ENCODE data around the gene PLEKHM2. TPM values are rescaled to one million over a fixed set of nuclear protein-coding genes. Genes with fewer than 3 reads are reported as not detected.

PLEKHM2 gene
- total RNA-seq, 2 donors from 2014 or later, result 48.0 to 65.1 TPM

DNA sequence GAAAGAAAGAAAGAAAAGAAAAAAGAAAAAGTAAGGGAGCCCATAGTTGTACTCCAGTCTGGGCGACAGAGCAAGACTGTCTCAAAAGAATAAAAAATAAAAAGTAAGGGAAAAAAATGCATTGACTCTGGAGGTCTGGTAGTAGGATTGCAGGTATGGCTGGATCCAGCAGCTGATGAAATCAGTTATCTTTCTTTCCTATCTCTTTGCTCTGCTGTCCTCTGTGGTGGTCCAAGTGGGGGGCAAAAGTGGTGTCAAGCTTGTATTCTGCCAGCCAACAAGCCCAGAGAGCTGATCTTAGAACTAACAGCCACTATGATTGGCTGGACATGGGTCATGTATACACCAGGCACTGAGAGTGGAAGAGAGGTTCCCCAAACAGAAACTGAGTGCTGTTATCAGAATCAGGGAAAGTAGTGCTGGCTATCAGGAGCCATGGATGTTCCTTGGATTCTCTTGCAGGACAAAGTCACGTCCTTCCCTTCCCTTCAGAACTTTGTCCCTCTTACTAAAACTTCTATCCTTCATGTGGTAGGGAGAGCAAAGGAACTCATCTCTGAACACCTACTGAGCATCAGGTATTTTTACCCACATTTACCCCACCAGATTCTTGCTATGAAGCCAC lies 71.0 kb downstream of the PLEKHM2 start:
- ATAC-seq, result no peak
- Mint-ChIP-seq H3K27me3 (peaks cover 23 to 27% of the 10 kb centered on the region in 2 donors), H3K27ac (no peak overlapping the region)

DNA sequence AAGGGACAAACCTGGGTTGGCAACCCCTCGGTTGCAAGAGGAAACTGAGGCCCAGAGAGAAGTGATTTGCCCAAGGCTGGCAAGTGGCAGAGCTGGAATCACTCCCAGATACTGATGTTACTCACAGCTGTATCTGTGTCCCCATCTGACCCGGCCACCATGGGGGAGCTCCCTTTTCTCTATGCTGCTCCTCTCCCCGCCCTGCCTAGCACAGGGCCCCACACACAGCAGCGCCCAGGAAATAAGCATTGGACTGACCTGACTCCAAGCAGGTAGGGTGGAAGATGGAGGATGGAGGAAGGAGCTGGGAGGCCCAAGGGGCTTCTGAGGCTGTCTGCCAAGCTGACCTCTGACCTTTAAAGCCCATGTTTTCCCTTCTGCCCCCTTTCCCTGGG lies 71.5 kb downstream of the PLEKHM2 start:
- no peak overlapping the region for H3K27ac Mint-ChIP-seq
- ATAC-seq, result no peak
- H3K36me3 Mint-ChIP-seq, result no peaks in the 10 kb centered on the region
- no peaks in the 10 kb centered on the region for H3K9me3 Mint-ChIP-seq
- no peak overlapping the region for H3K4me3 Mint-ChIP-seq
- peaks cover 23 to 29% of the 10 kb centered on the region in 2 donors for H3K27me3 Mint-ChIP-seq
- H3K4me1 Mint-ChIP-seq (ENCODE audit: low read depth in 2 of 2), result peaks cover 0 to 6% of the 10 kb centered on the region in 2 donors
- no peak for DNase-seq (ENCODE audit: low spot score)

More for the DNA sequence above, 71.0 kb downstream of the PLEKHM2 start:
- Mint-ChIP-seq H3K4me1 (ENCODE audit: low read depth in 2 of 2) (peaks cover 0 to 6% of the 10 kb centered on the region in 2 donors), H3K36me3 (no peaks in the 10 kb centered on the region), H3K4me3 (no peak overlapping the region), H3K9me3 (no peaks in the 10 kb centered on the region)
- no peak for DNase-seq (ENCODE audit: low spot score)

DNA sequence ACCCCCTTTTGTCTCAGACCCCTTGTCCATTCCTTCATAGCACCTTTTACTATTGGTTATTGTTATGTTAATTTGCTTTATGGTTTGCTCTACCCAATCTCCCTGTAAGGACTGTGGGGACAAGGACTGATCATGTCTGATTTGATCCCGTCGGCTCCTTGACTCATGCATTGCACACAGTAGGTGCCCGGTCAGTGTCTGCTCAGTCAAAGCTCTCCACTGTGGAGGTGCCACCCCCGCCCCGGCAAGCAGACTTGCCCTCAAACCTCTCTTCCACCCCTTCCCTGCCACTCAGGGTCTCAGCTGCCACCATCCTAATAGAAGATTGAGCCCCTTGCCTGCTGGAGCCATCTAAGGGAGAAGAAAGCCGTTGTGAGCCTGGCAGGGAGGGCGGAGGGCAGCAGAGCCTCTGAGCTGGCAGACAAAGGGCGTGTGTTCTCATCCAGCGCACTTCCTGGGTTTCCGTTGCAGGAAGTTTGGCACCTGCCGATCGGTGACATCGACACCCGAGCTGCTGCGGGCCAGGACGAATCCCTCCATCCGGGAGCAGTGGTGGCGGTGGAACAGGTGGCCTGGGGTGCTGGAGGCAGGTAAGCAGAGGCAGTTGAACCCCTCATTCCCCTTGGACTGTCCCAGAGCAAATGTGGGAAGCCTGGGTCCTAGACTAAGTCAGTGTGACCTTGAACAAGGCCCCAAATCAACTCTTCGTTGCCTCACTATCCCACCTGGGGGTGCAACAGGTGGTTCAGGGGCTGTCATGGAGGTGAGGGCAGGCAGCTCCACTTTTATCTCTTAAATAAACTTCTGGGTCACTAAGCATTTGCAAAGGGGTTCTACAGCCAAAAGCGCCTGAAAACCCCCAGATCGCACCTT lies 72.3 kb downstream of the PLEKHM2 start:
- Mint-ChIP-seq H3K4me1 (ENCODE audit: low read depth in 2 of 2) (peaks cover 0 to 6% of the 10 kb centered on the region in 2 donors), H3K27ac (no peak overlapping the region), H3K27me3 (peaks cover 25 to 31% of the 10 kb centered on the region in 2 donors), H3K9me3 (no peaks in the 10 kb centered on the region), H3K36me3 (no peaks in the 10 kb centered on the region), H3K4me3 (no peak overlapping the region)
- no peak for ATAC-seq
- no peak for DNase-seq (ENCODE audit: low spot score)

DNA sequence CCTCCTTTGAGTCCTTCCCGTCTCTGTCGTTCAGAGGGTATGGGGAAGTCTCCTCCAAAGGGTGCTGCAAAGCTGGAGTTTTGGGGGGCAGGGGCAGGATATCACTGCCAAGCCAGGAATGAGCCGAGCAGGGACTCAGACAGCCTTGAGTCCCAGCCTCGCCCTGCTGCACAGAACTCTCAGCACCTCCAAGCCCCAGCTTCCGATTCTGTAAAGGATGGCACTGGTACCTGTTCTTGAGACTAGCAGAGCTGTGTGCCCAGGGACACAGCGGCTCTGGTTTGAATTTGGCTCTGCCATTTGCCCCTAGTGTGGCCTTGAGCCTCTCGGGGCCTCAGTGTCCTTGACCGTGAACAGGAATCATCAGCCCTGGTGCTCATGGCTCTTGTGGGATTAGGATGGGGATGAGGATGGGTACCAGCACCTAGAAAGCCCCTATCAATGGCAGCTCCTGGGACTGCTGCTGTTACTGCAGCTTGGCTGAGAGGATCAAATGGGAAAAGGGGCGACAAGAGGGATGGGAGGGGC lies 73.0 kb downstream of the PLEKHM2 start:
- peaks cover 0 to 6% of the 10 kb centered on the region in 2 donors for H3K4me1 Mint-ChIP-seq (ENCODE audit: low read depth in 2 of 2)
- H3K9me3 Mint-ChIP-seq, result no peaks in the 10 kb centered on the region
- ATAC-seq, result peak in 1 of 2 donors; percentile 20
- peaks cover 30 to 33% of the 10 kb centered on the region in 2 donors for H3K27me3 Mint-ChIP-seq
- no peaks in the 10 kb centered on the region for H3K36me3 Mint-ChIP-seq
- H3K4me3 Mint-ChIP-seq, result no peak overlapping the region
- DNase-seq (ENCODE audit: low spot score), result no peak
- no peak overlapping the region for H3K27ac Mint-ChIP-seq

DNA sequence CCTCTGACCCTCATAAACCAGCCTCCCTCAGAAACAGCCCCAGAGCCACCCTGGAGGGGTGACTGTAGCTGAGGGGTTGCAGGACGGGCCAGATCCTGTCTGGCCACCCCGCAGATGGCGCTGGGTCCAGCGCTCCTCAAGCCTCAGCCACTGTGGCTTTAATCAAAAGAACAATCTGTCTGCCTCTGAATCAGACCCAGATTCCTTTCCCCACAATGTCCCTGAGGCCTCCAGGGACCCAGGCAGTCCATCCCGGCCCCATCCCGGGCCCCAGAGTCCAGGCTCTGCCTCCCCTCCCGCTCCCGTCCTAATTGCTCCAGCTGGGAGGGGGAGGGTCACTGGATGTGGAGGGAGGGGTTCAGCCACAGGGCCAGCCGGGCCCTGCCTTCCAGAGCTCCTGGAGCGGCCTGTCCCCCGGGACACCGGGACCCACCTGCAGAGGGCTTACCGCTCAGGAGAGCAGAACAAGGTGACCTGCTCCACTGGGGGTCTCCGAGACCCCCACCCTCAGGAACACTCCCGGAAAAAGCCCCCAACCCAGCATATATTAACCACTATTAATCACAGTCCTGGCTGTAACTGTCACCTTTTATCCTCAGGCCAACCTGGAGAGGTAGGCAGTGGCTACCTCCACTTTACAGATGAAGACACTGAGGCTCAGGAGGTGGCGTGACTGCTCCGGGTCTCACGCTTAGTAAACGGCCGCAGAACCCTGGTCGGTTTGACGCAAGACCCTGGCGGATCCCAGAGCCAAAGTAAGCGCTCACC lies 73.6 kb downstream of the PLEKHM2 start:
- Mint-ChIP-seq H3K27me3 (peaks cover 34 to 37% of the 10 kb centered on the region in 2 donors), H3K36me3 (no peaks in the 10 kb centered on the region), H3K4me3 (peak overlapping the region; percentile 22), H3K4me1 (ENCODE audit: low read depth in 2 of 2) (peaks cover 0 to 6% of the 10 kb centered on the region in 2 donors), H3K9me3 (no peaks in the 10 kb centered on the region), H3K27ac (no peak overlapping the region)
- peak in 1 of 2 donors; percentile 20 for ATAC-seq
- DNase-seq (ENCODE audit: low spot score), result no peak

DNA sequence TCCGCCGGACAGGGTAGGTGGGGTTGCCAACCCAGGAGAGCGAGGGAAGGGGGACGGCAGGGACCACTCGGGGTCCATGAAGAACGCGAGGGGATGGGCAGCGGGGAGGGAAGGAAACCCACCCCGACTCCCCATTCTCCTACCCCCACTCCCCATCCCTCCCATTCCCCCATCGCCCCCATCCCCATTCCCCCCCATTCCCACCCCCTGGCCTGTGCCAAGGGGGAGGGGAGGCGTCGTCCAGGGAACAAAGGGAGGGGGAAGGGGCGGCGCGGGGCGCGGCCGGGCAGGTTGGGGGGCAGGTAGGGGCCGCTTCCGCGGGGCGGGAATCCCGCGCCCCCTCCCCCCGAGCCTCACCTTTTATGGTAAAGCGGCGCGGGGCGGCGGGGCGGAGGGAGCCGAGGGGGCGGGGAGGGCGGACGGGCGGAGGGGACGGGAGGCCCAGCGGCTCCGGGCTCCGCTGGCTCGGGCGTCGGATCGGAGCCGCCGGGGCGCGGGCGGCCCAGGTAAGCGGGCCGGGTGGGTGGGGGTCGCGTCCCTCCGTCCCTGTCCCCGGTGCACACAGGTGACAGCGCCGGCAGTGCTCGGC lies 74.3 kb downstream of the PLEKHM2 start, which contains the start of gene FBLIM1:
Gene FBLIM1, plus strand, starts transcription at position 453 of the 589 bp plus-strand sequence. CDS start 6,189 bp downstream, outside the sequence.
- Mint-ChIP-seq H3K4me3 (peak within 1 kb of the TSS; percentile 22), H3K27me3 (peaks cover 36% of the 10 kb centered on the region in 2 donors), H3K9me3 (no peaks in the 10 kb centered on the region), H3K27ac (no peak within 1 kb of the TSS), H3K4me1 (ENCODE audit: low read depth in 2 of 2) (peaks cover 0 to 6% of the 10 kb centered on the region in 2 donors), H3K36me3 (no peaks in the 10 kb centered on the region)
- ATAC-seq (no peak), DNase-seq (ENCODE audit: low spot score) (no peak)

DNA sequence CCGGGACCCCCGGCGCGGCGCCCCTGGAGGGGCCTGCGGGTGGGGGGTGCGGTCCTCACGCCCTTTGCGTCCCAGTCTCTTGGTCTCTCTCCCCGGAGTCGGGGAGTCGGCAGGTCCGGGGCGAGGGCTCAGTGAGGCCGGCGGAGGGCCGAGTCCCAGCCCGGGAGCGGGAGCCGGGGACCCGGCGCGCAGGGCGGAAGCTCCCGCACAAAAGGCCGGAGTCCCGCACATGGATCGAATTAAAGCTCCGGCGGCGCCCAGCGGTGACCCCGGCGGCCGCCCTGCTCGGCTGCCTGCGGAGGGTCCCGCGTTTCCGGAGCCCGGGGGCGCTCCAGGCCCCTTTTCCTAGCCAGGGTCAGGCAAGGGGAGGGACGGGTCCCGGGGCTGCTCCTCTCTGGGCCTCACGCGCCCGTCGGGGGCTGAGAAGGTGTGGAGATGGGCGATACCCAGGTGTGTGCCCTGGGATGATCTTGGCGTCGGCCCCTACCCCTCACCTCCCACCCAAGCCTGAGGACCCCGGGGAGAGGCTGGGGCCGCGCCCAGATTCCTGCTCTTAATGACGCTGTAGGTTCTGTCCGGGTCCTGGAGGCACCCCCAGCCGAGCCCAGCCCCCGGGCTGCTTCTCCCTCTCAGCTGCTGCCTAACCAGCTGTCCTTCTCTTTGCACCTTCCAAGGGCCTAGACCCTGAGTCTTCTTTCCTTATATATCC lies 75.0 kb downstream of the PLEKHM2 start:
- H3K27me3 Mint-ChIP-seq, result peaks cover 35 to 36% of the 10 kb centered on the region in 2 donors
- peak in 1 of 2 donors; percentile 38 for ATAC-seq
- no peak overlapping the region for H3K27ac Mint-ChIP-seq
- DNase-seq (ENCODE audit: low spot score), result no peak
- H3K4me1 Mint-ChIP-seq (ENCODE audit: low read depth in 2 of 2), result peaks cover 0 to 6% of the 10 kb centered on the region in 2 donors
- no peak overlapping the region for H3K4me3 Mint-ChIP-seq
- H3K9me3 Mint-ChIP-seq, result no peaks in the 10 kb centered on the region
- H3K36me3 Mint-ChIP-seq, result no peaks in the 10 kb centered on the region

DNA sequence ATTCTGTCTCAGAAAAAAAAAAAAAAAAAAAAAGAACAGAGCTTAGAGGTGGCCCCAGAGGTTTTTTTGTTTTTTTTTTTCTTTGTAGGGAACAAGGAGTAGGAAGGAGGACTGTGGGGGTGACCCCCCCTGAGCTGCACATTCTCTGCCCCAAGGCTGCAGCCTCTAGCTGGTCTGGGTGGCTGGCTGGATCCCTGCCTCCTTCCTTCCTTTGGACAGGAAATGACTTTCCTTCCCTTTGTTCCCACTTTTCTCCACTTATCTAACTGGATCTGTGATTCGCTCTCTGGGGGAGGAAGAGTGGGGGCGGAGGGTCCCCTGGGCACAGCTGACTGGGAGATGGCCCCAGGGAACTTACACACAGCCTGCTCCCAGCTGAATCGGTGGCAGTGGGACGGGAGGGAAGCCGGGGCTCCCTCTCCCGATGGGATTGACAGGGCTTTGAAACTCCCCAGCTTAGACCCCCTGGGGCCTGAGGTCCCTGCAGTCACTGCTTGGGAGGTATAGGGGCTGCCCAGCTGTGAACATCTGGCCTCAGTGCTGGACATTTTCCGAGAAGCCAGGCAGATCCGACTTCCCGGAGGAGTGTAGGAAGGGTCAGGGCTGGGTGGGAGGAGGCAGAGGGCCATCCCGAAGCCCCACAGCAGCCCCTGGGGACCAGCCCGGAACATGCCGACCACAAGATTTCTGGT lies 76.5 kb downstream of the PLEKHM2 start:
- Mint-ChIP-seq H3K9me3 (no peaks in the 10 kb centered on the region), H3K27me3 (peaks cover 30 to 34% of the 10 kb centered on the region in 2 donors), H3K4me1 (ENCODE audit: low read depth in 2 of 2) (peaks cover 0 to 6% of the 10 kb centered on the region in 2 donors), H3K36me3 (no peaks in the 10 kb centered on the region), H3K4me3 (no peak overlapping the region), H3K27ac (no peak overlapping the region)
- DNase-seq (ENCODE audit: low spot score) (no peak), ATAC-seq (no peak)

DNA sequence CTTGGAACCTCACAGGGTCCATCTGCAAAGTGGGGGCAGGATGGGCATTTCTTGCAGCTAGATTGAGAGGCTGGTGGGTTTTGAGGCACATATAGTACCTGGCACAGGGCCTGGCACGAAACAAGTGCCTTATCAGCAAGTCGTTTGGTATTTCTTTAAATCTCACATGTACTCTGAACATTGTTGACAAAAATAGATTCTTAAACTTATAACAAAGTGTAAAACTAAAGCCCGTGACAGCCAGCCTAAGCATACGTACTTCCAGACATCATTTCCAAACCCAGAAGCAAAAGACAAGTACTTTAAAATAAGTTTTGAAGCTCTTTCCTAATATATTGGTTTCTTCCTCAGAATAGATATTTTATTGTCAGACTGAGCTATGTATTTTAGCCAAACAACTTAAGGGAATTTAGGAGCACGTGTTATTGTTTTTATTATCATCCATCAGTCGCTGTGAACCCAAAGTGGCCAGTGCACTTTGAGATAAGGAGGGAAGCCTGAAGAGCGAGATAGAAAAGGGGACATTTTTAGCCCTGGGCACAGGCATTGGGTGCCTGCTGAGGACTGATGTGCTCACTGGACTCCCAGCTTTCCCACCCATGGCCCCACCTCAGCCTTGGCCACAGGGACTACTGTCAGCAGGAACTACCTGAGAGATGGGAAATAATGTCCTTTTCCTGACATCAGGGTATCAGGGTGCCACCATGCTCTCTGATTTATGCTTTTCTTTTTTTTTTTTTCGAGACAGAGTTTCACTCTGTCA lies 77.4 kb downstream of the PLEKHM2 start:
- no peak for DNase-seq (ENCODE audit: low spot score)
- no peak overlapping the region for H3K4me3 Mint-ChIP-seq
- peaks cover 22 to 27% of the 10 kb centered on the region in 2 donors for H3K27me3 Mint-ChIP-seq
- H3K9me3 Mint-ChIP-seq, result no peaks in the 10 kb centered on the region
- no peak overlapping the region for H3K27ac Mint-ChIP-seq
- no peaks in the 10 kb centered on the region for H3K36me3 Mint-ChIP-seq
- ATAC-seq, result no peak
- peaks cover 0 to 2% of the 10 kb centered on the region in 2 donors for H3K4me1 Mint-ChIP-seq (ENCODE audit: low read depth in 2 of 2)

DNA sequence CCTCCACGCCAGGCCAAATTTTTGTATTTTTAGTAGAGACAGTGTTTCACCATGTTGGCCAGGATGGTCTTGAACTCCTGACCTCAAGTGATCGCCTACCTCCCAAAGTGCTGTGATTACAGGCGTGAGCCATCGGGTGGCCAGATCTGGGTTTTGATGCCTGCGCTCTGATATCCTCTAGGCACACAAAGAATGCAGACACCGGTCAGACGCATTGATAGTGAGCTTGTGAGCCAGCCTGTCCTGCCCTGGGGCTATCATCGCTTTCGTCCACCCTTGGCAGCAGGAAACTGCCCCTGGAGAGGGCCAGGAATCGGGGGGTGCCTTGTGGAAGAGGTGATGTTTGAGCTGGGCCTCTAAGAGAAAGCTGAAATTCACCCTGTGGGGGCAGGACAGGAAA lies 78.4 kb downstream of the PLEKHM2 start:
- DNase-seq (ENCODE audit: low spot score) (no peak), ATAC-seq (no peak)
- Mint-ChIP-seq H3K27me3 (peaks cover 14 to 23% of the 10 kb centered on the region in 2 donors), H3K4me3 (no peak overlapping the region), H3K9me3 (no peaks in the 10 kb centered on the region), H3K27ac (no peak overlapping the region), H3K36me3 (no peaks in the 10 kb centered on the region), H3K4me1 (ENCODE audit: low read depth in 2 of 2) (peaks cover 0 to 2% of the 10 kb centered on the region in 2 donors)

DNA sequence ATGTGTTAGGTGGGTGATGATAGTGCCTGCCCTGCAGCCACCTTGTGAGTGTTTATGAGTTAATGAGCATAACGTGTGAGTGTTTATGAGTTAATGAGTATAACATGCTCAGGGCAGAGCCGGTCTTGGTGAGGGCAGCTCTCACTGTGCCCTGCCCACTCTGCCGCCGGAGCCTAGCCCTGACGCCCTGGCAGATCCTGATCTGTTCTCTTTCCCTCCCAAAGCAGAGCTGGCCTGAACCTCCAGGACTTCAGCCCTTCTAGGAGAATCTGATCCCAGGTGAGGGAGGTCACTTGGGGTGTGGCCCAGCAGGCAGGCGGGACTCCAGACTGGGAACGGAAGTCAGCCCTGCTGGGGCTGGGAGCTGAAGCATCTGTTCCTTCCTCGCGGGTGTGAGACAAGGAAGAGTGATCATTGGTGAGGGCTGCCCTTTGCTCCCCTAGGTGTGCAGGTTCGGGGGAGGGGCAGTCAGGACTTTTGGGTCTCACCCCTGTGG lies 80.2 kb downstream of the PLEKHM2 start:
- Mint-ChIP-seq H3K27me3 (peaks cover 13 to 24% of the 10 kb centered on the region in 2 donors), H3K4me1 (ENCODE audit: low read depth in 2 of 2) (peaks cover 0 to 2% of the 10 kb centered on the region in 2 donors), H3K27ac (no peak overlapping the region), H3K4me3 (no peak overlapping the region), H3K36me3 (no peaks in the 10 kb centered on the region), H3K9me3 (no peaks in the 10 kb centered on the region)
- ATAC-seq (no peak), DNase-seq (ENCODE audit: low spot score) (no peak)

Measured in natural killer cell treated with Interleukin-12 subunit alpha and Interleukin-12 subunit beta and Interleukin-15 and Interleukin-18, amount 100 ng/mL, for 72 hours (primary cell).